Measurements from ENCODE around the gene CDC6.

CDC6 gene

GRCh38 chr17:40311575-40311974 lies 23.9 kb downstream of the CDC6 start:
- DNase-seq (ENCODE audit: low read depth in 2 of 2) = no peak

GRCh38 chr17:40312131-40312731 lies 24.6 kb downstream of the CDC6 start:
- no peak for DNase-seq (ENCODE audit: low read depth in 2 of 2)

- DNase-seq (ENCODE audit: low read depth in 2 of 2) = no peak
Measured at GRCh38 chr17:40312893-40313667, 25.4 kb downstream of the CDC6 start.

- DNase-seq (ENCODE audit: low read depth in 2 of 2) = no peak
Measured at GRCh38 chr17:40313668-40314583, 26.2 kb downstream of the CDC6 start.

- DNase-seq (ENCODE audit: low read depth in 2 of 2) = peak; percentile 80 to 86
Measured at GRCh38 chr17:40314584-40314956, 26.9 kb downstream of the CDC6 start.

- DNase-seq (ENCODE audit: low read depth in 2 of 2) = no peak
Measured at GRCh38 chr17:40315206-40315605, 27.5 kb downstream of the CDC6 start.

- no peak for DNase-seq (ENCODE audit: low read depth in 2 of 2)
Measured at GRCh38 chr17:40315678-40316570, 28.2 kb downstream of the CDC6 start.

- DNase-seq (ENCODE audit: low read depth in 2 of 2) = no peak
Measured at GRCh38 chr17:40316571-40317344, 29.1 kb downstream of the CDC6 start.

GRCh38 chr17:40317345-40317873 lies 29.7 kb downstream of the CDC6 start:
- no peak for DNase-seq (ENCODE audit: low read depth in 2 of 2)

GRCh38 chr17:40317880-40318829 lies 30.5 kb downstream of the CDC6 start:
- DNase-seq (ENCODE audit: low read depth in 2 of 2) = peak; percentile 87 to 89

- no peak for DNase-seq (ENCODE audit: low read depth in 2 of 2)
Measured at GRCh38 chr17:40318830-40319391, 31.2 kb downstream of the CDC6 start.

GRCh38 chr17:40319651-40320540 lies 32.2 kb downstream of the CDC6 start:
- DNase-seq (ENCODE audit: low read depth in 2 of 2) = peak; percentile 63 to 65

- no peak for DNase-seq (ENCODE audit: low read depth in 2 of 2)
Measured at GRCh38 chr17:40320756-40321523, 33.3 kb downstream of the CDC6 start.

- DNase-seq (ENCODE audit: low read depth in 2 of 2) = no peak
Measured at GRCh38 chr17:40321524-40321929, 33.8 kb downstream of the CDC6 start.

GRCh38 chr17:40321961-40322357 lies 34.3 kb downstream of the CDC6 start:
- DNase-seq (ENCODE audit: low read depth in 2 of 2) = no peak

- DNase-seq (ENCODE audit: low read depth in 2 of 2) = peak; percentile 52 to 67
Measured at GRCh38 chr17:40322358-40323315, 35.0 kb downstream of the CDC6 start.
